ENCODE data around the gene CD209.
"Not testable (repeated sequence)": the region's sequence is repeated elsewhere in the genome, so short reads cannot be mapped to it uniquely, and the experiment has no call there.

CD209 gene

DNA sequence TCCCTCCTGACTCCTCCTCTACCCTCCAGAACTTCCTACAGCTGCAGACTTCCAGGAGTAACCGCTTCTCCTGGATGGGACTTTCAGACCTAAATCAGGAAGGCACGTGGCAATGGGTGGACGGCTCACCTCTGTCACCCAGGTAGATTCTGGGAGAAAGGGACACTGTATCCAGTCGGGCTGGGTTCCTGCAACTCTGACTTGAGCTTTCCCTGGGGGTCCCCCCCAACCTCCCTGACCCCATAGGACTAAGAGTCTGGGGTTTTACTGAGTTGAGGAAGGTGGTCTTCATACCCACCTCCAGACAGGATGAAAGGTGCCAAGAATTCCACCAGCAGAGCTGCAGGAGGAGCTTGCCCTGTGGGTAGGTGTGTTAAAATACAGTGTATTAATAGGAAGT lies 20.2 kb upstream of the CD209 start:
- no peak for DNase-seq (ENCODE audit: low read depth)

DNA sequence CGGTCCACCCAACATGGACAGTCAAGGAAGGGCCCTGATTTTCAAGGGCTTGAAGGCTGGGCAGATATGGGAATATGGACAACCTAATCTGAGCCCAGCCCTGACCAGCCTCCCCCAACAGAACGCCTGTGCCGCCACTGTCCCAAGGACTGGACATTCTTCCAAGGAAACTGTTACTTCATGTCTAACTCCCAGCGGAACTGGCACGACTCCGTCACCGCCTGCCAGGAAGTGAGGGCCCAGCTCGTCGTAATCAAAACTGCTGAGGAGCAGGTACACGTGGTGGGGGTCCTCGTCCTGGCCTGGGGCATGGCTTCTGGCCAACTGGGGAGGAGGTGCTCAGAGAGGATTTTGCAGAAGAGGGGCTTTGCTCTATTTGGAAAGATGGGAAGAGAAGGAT lies 19.2 kb upstream of the CD209 start:
- DNase-seq (ENCODE audit: low read depth) = no peak

DNA sequence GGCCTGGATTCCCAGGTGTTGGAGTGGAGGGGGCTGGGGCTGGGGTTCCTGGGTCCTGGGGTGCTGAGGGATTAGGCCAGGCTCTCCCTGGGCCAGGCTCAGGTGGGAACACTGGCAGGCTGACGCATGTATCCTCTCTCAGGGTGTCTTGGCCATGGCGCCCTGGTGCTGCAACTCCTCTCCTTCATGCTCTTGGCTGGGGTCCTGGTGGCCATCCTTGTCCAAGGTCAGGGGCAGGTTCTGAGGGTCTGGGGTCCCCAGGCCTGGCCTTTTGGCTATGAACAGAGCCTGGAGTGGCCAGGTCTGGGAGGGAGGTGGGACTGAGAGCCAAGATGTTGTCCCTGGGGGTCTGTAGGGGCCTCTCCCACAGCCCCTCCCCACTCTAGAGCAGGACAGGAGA lies 17.7 kb upstream of the CD209 start:
- DNase-seq (ENCODE audit: low read depth) = not testable (repeated sequence)

DNA sequence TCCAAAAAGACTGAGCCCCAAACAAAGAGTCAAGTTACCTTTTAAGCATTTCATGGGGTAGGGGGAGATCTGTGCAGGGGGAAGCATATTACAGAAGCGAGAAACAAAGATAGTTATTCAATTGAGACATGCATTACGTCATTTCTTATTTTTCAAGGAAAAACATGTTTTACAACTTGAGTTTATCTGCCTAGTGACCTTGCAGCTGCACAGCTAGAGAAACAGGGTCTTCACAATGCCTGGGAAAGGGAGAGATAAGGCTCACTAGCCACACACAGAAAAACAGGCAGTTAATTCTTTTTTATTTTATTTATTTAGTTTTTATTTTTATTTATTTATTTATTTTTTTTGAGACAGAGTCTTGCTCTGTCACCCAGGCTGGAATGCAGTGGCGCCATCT lies 16.8 kb upstream of the CD209 start:
- DNase-seq (ENCODE audit: low read depth) = not testable (repeated sequence)

DNA sequence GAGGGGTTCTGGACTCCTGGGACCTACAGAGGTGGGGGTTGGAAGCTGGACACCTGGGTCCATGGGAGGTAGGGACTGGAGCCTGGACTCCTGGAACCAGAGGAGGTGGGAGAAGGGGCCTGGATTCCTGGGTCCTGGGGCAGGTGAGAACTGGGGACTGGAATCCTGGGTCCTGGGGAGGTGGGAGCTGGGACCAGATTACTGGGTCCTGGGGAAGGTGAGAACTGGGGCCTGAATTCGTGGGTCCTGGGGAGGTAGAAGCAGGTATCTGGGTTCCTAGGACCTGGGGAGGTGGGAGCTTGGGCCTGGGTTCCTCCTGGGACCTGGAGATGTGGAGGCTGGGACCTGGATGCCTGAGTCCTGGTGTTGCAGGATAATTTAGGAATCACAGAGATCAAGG lies 16.4 kb upstream of the CD209 start:
- DNase-seq (ENCODE audit: low read depth) = no peak

DNA sequence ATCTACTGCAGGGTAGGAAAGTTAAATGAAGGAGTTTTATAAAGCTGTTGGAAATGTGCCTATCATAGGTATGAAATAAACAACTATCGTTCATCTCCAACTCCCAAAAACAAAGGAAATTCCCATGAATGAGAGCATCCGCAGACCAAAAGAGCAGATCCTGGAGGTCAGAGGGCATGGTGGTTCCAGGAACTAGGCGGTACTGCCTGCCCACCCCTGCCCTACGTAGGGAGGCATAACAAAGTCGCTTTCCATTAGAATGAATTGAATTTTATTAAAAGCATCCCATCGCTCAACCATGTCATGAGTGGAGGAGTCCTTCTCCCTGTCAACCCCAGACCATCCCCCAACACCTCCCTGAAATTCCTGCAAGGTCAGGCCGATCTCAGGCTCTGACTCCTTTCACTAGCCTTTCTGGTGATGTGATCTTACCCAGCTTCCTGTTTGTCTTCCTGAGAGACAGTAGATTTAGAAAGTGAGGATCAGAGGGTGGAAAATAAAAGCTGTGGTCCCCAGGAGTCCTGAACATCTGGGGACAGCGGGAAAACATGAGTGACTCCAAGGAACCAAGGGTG lies 15.5 kb upstream of the CD209 start, which contains the start of gene CLEC4M:
CLEC4M (plus strand) TSS at position 525 of the 575 bp plus-strand sequence; CDS start at position 549, 24 bp downstream.
- DNase-seq (ENCODE audit: low read depth) = no peak

DNA sequence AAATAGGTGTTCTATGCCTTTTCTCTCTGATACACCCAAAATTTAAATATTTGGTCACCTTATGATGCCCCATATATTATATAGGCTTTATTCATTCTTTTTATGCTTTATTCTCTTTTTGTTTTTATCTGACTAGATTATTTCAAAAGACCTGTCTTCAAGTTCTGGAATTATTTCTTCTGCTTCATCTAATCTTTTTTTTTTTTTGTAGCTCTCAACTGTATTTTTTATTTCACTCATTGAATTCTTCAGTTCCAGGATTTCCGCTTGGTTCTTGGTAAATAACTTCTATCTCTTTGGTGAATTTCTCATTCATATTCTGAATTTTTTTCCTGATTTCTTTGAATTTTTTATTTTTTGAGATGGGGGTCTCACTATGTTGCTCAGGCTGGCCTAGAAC lies 11.8 kb upstream of the CD209 start:
- no peak for DNase-seq (ENCODE audit: low read depth)

DNA sequence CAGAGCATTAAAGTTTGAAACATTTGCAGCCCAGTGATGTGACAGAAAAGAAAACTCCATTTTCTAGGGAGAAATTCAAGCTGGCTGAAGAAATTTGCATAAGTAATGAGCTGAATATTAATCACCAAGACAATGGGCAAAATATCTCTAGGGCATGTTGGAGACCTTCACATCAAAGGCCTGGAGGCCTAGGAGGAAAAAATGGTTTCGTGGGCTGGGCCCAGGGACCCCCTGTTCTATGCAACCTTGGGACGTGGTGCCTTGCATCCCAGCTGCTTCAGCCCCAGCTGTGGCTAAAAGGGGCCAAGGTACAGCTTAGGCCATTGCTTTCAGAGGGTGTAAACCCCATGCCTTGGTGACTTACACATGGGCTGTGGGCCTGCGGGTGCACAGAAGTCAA lies 10.0 kb upstream of the CD209 start:
- DNase-seq (ENCODE audit: low read depth) = no peak

DNA sequence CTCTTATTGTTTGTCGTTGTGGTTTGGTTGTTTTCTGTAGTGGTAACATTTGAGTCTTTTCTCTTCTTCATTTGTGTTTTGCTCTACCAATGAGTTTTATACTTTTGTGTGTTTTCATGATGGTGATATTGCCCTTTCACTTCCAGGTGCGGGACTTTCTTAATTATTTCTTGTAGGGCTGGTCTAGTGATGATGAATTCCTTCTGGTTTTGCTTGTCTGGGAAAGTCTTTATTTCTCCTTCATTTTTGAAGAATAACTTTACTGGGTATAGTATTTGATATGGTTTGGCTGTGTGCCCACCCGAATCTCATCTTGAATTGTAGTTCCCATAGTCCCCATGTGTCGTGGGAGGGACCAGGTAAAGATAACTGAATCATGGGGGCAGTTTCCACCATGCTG lies 8.9 kb upstream of the CD209 start:
- no peak for DNase-seq (ENCODE audit: low read depth)

DNA sequence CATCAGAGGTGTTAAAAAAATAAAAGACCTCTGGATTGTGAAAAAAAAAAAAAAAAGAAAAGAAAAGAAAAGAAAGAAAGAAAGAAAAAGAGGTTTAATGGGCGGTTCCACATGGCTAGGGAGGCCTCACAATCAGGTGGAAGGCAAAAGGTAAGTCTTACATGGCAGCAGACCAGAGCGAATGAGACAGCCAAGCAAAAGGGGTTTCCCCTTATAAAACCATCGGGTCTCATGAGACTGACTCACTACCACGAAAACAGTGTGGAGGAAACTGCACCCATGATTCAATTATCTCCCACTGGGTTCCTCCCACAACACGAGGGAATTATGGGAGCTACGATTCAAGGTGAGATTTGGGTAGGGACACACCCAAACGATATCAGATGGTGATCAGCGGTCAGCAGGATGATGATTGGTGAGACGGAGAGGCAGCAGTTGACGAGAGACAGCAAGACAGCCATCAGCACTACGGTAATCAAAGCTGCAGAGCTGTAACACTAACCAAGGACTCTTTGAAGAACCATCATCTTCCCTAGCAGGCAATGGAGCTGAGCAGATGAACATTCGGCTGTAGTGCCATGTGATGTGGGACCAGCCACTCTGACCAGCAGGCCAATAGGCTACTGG lies 3.9 kb upstream of the CD209 start:
- DNase-seq (ENCODE audit: low read depth) = no peak

DNA sequence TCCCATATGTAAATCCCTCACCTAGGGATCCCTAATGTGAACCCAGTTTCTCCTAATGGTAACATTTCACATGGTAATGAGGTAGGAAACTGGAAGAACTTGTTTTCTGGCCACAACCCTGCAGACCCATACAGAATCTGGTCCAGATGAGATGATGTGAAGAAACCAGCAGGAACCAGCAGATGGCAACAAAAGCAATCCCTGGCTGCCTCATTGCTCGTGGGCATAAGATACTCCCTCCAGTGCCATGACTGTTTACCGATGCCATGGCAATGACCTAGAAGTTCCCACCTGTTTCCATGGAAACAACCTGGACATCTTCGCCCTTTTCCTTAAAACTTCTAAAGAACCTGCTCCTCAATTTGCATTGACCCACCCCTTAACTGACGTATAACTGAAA lies 1.4 kb upstream of the CD209 start:
- no peak for DNase-seq (ENCODE audit: low read depth)

DNA sequence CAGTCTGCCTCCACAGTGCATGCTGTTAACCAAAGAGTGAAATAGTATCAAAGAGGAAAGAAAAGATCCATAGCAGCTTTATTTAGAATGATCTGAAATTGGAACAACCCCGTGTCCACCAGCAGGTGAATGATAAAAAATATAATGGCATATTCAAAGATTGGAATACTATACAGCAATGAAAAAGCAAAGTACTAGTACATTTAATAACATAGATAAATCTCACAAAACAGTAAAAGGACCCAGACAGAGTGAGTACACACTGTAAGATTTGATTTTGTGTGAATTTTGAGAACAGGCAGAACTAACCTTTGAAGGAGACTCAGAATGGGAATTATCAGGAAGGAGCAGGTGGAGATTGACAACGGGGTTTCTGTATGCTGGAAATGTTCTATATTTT lies 837 bp upstream of the CD209 start:
- DNase-seq (ENCODE audit: low read depth) = no peak

DNA sequence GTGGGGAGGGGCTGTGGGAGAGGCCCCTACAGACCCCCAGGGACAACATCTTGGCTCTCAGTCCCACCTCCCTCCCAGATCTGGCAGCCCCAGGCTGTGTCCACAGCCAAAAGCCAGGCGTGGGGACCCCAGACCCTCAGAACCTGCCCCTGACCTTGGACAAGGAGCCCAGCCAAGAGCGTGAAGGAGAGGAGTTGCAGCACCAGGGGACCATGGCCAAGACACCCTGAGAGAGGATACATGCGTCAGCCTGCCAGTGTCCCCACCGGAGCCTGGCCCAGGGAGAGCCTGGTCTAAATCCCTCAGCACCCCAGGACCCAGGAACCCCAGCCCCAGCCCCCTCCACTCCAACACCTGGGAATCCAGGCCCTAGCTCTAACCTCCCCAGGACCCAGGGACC lies 1.0 kb downstream of the CD209 start:
- not testable (repeated sequence) for DNase-seq (ENCODE audit: low read depth)

DNA sequence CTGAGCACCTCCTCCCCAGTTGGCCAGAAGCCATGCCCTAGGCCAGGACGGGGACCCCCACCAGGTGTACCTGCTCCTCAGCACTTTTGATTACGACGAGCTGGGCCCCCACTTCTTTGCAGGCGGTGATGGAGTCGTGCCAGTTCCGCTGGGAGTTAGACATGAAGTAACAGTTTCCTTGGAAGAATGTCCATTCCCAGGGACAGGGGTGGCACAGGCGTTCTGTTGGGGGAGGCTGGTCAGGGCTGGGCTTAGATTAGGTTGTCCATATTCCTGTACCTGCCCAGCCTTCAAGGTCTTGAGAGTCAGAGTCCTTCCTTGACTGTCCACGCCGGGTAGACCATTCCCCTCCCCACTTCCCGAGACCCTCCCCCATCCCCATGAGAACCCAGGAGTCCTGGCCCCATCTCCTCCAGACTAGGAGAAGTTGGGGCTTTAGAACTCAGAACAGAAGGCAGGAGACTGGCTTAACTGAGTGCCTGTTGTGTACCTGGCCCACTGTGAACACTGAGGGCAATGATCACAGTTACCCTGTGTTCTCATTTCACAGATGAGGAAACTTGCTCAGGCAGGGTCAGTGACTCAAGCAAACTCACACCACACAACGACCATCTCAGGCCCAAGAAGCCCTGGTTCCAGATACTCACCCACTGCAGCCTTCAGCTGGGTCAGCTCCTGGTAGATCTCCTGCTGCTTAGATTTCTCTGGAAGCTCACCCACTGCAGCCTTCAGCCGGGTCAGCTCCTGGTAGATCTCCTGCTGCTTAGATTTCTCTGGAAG lies 2.3 kb downstream of the CD209 start:
- DNase-seq (ENCODE audit: low read depth) = no peak

DNA sequence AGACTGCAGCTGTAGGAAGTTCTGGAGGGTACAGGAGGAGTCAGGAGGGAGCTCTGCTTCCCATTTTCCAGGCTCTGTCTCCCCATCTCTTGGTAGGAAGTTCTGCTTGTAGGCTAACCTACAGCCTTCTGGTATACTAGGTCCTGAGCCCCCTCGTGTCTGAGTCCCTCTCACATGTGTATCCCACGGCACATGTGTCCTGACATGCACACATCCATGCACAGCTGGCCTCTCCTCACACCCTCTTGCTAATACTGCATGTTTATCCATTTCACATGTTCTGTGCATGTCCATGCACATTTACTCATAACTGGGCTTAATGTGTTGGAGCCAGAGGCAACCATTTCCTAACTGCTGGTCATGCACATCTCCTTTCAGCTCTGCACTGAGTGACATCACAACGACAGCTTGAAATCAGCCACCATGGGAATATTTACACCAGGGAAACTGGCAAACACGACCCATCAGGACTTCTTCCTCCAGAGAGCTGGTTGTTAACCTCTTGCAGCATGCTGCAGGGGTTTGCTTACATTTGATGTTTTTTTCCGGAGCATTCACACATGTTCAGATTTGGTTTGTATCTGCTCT lies 3.0 kb downstream of the CD209 start:
- DNase-seq (ENCODE audit: low read depth) = no peak

DNA sequence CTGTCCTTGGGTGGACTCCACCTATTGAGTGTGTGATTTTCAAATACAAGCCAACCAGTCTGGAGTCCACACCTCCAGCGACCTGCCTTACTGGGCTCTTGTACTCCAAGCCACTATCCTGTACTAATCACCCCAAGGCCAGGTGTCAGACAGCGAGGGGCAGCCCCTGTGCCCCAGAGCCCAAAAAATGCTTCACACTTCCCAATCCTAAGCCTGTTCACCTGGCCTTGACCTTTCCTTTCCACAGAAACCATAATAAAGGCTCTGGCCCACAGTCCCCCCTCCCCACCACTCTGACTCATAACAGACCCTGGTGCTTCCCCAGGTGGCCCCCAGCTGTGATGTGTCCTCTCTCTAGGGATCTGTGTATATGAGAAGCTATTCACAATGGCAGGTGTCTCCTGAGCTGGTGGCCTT lies 3.9 kb downstream of the CD209 start:
- DNase-seq (ENCODE audit: low read depth) = no peak

DNA sequence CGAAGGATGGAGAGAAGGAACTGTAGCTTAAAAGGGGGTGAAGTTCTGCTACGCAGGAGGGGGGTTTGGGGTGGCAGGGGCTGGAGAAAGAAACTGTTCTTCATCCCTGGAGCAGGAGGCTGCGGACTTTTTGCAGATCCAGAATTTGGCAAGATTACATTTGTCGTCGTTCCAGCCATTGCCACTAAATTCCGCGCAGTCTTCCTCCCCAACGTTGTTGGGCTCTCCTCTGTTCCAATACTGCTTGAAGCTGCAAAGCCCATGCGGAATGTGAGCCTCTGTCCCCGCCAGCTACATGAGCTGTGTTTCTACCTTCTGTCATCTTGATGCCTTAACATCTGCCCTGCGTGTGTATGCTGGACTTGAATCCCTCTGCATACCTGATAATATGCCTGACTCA lies 4.3 kb downstream of the CD209 start:
- DNase-seq (ENCODE audit: low read depth) = no peak

DNA sequence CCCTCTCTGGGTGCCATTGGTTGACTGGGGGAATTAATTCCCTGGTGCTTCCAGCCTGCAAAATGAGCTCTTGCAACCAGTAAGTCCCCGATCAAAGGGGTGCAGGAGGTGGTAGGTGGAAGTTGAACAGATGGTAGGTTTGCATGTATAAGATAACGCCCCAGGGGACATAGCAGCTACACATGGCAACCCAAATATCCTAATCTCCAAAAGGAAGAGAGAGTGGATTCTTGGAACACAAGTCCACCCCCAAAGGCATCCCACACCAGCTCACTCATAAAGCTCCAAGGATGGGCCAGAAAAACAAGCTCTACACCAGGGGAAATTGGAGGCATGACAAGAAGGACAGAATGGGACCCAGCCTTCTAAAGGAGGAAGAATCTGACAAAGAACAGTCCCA lies 4.8 kb downstream of the CD209 start:
- no peak for DNase-seq (ENCODE audit: low read depth)

DNA sequence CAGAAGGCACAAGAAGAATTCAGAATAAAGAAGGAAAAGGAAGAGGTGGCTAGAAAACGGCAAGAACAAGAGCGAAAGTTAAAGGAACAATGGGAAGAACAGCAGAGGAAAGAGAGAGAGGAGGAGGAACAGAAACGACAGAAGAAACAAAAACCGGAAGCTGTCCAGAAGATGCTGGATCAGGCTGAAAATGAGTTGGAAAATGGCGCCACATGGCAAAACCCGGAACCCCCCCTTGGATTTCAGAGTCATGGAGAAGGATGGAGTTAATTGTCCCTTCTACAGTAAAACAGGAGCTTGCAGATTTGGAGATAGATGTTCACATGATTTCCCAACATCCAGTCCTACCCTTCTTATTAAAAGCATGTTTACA lies 6.7 kb downstream of the CD209 start:
- DNase-seq (ENCODE audit: low read depth) = no peak

DNA sequence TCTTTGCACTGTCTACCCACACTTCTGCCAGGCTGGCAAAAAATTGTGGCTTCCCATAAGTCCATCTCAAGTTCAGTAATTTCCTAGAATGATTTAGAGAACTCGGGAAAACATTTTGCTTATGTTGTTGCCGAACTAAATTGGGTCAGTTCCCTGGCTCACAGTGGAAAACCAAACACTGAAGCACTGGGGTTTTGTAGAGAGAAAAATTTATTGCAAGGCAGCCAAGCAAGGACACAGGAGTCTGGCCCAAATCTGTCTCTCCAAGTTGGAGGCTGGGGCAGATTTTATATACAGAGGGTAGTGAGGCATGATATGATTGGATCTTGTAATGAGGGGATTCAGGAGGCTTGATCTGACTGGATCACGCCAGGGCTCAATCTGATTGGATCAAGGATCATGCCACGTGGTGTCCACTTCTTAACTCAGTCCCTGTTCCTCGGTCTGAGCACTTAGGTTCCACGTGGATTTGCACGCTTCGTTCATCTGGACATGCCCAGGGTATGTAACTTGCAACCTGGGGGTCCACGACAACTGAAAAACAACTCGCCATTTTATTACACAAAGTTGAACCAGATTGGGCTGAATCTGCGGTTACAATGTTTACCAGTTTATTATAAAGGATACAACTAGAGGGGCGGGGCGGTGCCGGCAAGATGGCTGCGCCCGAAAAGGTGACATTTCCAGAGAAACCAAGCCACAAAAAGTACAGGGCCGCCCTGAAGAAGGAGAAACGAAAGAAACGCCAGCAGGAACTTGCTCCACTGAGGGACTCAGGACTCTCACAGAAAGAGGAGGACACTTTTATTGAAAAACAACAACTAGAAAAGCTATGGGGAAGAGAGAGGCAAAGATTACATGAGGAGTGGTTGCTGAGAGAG lies 7.3 kb downstream of the CD209 start:
- no peak for DNase-seq (ENCODE audit: low read depth)

DNA sequence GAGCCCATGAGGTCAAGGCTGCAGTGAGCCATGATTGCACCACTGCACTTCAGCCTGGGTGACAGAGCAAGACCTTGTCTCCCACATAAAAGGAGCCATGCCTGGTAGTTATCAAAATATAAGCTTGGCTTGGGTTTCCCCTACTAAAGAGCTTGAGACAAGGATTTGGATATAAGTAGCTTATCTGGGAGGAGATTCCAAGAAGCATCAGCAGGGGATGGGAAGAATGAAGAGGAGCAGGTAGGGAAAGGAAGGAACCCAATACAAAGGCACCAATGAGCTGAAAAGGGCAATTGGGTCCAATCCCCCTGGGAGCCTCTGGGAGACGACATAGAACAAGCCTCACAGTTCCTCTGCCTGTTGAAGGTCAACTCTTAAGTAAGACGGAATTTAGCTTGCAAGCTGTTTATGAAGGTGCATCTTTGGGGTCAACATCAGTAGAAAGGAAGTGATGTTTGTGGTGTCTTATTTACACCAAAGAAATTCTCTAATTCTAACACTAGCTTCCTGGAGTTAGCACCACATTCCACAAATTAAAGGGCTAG lies 8.1 kb downstream of the CD209 start:
- no peak for DNase-seq (ENCODE audit: low read depth)

DNA sequence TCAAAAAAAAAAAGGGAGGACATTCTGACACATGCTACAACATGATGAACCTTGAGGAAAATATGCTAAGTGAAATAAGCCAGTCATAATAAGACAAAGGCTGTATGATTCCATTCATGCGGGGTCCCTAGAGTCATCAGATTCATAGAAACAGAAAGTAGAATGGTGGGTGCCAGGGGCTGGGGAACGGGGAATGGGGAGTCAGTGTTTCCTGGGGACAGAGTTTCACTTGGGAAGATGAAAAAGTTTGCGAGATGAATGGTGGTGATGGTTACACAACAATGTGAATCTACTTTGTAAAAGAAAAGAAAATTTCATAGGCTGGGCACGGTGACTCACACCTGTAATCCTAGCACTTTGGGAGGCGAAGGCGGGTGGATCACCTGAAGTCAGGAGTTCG lies 9.3 kb downstream of the CD209 start:
- no peak for DNase-seq (ENCODE audit: low read depth)

All from stromal cell of bone marrow (primary cell).